HG03432 (cell line): ENCODE data around the gene GTF2F2.

Experiments
- ATAC-seq: cut with Tn5 transposase; IDR thresholded peaks from one replicate; pipeline ENCODE4 v1.9.1; 2021; ENCODE audit warnings: mild to moderate bottlenecking, moderate library complexity; ENCODE audit not compliant: unreplicated experiment

The GTF2F2 gene

GRCh38 chr13:45332036-45332830, 211.9 kb downstream of the GTF2F2 start:
- no peak for ATAC-seq

- no peak for ATAC-seq
These were observed 212.5 kb downstream of the GTF2F2 start for GRCh38 chr13:45332831-45333219.

DNA sequence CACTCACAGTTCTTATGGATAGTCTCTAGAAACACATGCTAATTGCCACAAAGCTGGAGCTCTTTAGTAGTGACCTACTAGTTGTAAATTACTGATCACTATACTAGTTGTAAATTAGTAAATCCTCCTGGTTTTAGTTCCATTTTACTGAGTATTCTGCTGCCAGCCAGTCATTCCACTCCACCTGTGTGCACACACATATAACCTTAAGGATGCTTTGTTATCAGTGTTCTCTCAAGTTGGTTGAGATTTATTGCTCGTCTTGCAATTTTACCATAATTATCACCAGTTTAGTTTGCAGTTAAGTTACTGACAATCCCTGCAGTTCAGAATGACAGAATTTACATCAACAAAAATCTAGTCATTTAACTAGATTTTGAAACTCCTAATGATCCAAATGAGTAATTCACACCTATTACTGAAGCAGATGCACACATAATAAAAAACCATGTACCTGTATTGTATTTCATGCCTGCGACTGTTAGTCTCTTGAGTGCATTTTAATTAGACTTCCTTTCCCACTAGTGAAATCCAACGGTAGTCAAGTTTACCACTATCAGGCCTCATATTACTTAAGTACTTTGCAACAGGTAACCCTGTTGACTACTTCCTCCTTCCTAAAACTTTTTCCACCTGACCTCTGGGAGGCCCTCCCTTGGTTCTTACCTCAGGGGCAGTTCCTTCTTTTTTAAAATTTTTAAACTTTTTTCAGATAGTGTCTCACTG, 213.1 kb downstream of the GTF2F2 start:
- no peak for ATAC-seq
